CD4-positive, alpha-beta T cell (primary cell): ENCODE measurements around the gene CD300H. TPM values are rescaled to one million over a fixed set of nuclear protein-coding genes. Genes with fewer than 3 reads are reported as not detected.

Source experiments
- ATAC-seq: fragments of 200-7000 bp; cut with Tn5 transposase; one replicate; pipeline ENCODE4 v1.10.0; 2022; ENCODE audit warnings: mild to moderate bottlenecking; ENCODE audit not compliant: poor library complexity
- CTCF ChIA-PET: fragments of 350-600 bp; sonication (Branson Sonifier 250); formaldehyde crosslinking; loops from one replicate; lab custom pipeline; 2021; ENCODE audit warnings: antibody characterized with exemption, inconsistent platforms; lab: Charles Lee
- POLR2A ChIA-PET: fragments of 350-600 bp; sonication (Branson Sonifier 250); formaldehyde crosslinking; loops from one replicate; lab custom pipeline; 2021; ENCODE audit warnings: antibody characterized with exemption, inconsistent platforms; lab: Charles Lee
- DNase-seq, 14 experiments: peaks; one replicate each; pipeline ENCODE4 v3.0.0-alpha.2; 2013 to 2020; ENCODE audit warnings: mixed read lengths in 2 of 14
- H3K27ac ChIP-seq, 2 donors: one replicate each; pipeline versions ENCODE4 v1.5.1 to v1.7.0; 2013; ENCODE audit warnings: low read length in 2 of 2, low read depth in 1 of 2, mild to moderate bottlenecking in 1 of 2
- H3K27me3 ChIP-seq, 2 experiments: 1 replicate in 1 of 2; 2 replicates in 1 of 2; pipeline versions ENCODE4 v1.6.1 to v1.7.0; 2013; ENCODE audit warnings: low read length in 2 of 2, control low read depth in 1 of 2, mild to moderate bottlenecking in 1 of 2, moderate library complexity in 1 of 2; ENCODE audit not compliant: insufficient read depth in 2 of 2, control insufficient read depth in 1 of 2
- H3K36me3 ChIP-seq: one replicate; pipeline ENCODE4 v1.6.1; 2013; ENCODE audit warnings: low read length, control low read depth; ENCODE audit not compliant: insufficient read depth
- H3K4me1 ChIP-seq: one replicate; pipeline ENCODE4 v1.6.1; 2013; ENCODE audit warnings: low read length, control low read depth; ENCODE audit not compliant: insufficient read depth
- H3K4me3 ChIP-seq: one replicate; pipeline ENCODE4 v1.5.1; 2013; ENCODE audit warnings: mild to moderate bottlenecking, low read length, moderate library complexity
- H3K9me3 ChIP-seq, 2 experiments: 1 replicate in 1 of 2; 2 replicates in 1 of 2; pipeline versions ENCODE4 v1.6.1 to v1.7.0; 2013; ENCODE audit warnings: low read length in 2 of 2, mild to moderate bottlenecking in 2 of 2, control low read depth in 1 of 2, moderate library complexity in 1 of 2; ENCODE audit not compliant: control insufficient read depth in 1 of 2, insufficient read depth in 1 of 2
- H3K27ac Mint-ChIP-seq: one replicate; pipeline ENCODE4 v1.8.0; 2020; ENCODE audit warnings: mixed read lengths
- H3K27me3 Mint-ChIP-seq: one replicate; pipeline ENCODE4 v1.8.0; 2021; ENCODE audit warnings: mixed read lengths
- H3K36me3 Mint-ChIP-seq: one replicate; pipeline ENCODE4 v1.8.0; 2021; ENCODE audit warnings: low read depth, mixed read lengths
- H3K4me1 Mint-ChIP-seq: one replicate; pipeline ENCODE4 v1.8.0; 2021; ENCODE audit warnings: low read depth, mixed read lengths
- H3K4me3 Mint-ChIP-seq: one replicate; pipeline ENCODE4 v1.8.0; 2020; ENCODE audit warnings: mild to moderate bottlenecking, mixed read lengths
- H3K9me3 Mint-ChIP-seq: one replicate; pipeline ENCODE4 v1.8.0; 2020; ENCODE audit warnings: mixed read lengths
- intact Hi-C, 2 experiments: fragments of 100-400 bp; cut with DNase I in 1 of 2; cut with micrococcal nuclease in 1 of 2; formaldehyde crosslinking; loops; one replicate each; pipeline versions ENCODE4 v1.15.1 to v1.9.0; 2023 to 2025; cut with DNase I, micrococcal nuclease
- total RNA-seq, 174 experiments: library from RNA in 2 of 174; stranded (reverse) in 2 of 174; gene quantifications; one replicate each; pipeline ENCODE4 v1.2.3 and lab custom pipeline; 2021 to 2026
- TF ChIP-seq, protein P1 (sequence below): fragments of 200-600 bp; IDR thresholded peaks from one replicate; pipeline ENCODE4 v1.8.0; 2022; ENCODE audit warnings: antibody characterized with exemption, mild to moderate bottlenecking

CD300H gene
- total RNA-seq, 2 experiments from 2014 or later: not detected

DNA sequence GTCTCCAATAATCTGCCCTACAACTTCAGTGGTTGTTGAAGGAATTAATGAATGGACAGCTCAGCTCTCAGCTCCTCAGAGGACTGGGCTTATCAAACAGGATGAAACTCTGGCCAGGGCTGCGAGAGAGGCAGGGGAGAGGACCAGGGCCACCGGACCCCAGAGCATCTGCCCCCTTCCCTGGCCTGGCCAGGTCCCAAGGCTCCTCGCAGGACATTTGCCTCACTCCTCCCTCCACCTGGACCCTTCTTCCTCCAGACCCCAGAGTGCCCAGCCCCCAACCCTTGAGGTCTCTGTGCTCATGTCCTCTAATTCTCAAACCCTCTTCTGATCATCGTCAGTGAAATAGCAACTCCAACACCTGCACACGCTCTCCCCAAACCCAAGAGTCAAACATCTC lies 25.1 kb downstream of the CD300H start:
- H3K4me3 Mint-ChIP-seq: no peak overlapping the region
- no peak overlapping the region for H3K27ac Mint-ChIP-seq
- H3K4me1 Mint-ChIP-seq: no peaks in the 10 kb centered on the region
- Histone ChIP-seq H3K36me3 (no peaks in the 10 kb centered on the region), H3K27ac (no peak overlapping the region), H3K27me3 (no peaks in the 10 kb centered on the region), H3K4me1 (no peaks in the 10 kb centered on the region), H3K4me3 (no peak overlapping the region), H3K9me3 (no peaks in the 10 kb centered on the region)
- CTCF ChIA-PET: no interaction called here
- TF ChIP-seq, protein P1, sequence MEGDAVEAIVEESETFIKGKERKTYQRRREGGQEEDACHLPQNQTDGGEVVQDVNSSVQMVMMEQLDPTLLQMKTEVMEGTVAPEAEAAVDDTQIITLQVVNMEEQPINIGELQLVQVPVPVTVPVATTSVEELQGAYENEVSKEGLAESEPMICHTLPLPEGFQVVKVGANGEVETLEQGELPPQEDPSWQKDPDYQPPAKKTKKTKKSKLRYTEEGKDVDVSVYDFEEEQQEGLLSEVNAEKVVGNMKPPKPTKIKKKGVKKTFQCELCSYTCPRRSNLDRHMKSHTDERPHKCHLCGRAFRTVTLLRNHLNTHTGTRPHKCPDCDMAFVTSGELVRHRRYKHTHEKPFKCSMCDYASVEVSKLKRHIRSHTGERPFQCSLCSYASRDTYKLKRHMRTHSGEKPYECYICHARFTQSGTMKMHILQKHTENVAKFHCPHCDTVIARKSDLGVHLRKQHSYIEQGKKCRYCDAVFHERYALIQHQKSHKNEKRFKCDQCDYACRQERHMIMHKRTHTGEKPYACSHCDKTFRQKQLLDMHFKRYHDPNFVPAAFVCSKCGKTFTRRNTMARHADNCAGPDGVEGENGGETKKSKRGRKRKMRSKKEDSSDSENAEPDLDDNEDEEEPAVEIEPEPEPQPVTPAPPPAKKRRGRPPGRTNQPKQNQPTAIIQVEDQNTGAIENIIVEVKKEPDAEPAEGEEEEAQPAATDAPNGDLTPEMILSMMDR: no peak
- no peaks in the 10 kb centered on the region for H3K9me3 Mint-ChIP-seq
- no peaks in the 10 kb centered on the region for H3K27me3 Mint-ChIP-seq
- POLR2A ChIA-PET: no interaction called here
- ATAC-seq (no peak), DNase-seq (no peak)
- intact Hi-C loops: no loop called here
- no peaks in the 10 kb centered on the region for H3K36me3 Mint-ChIP-seq

DNA sequence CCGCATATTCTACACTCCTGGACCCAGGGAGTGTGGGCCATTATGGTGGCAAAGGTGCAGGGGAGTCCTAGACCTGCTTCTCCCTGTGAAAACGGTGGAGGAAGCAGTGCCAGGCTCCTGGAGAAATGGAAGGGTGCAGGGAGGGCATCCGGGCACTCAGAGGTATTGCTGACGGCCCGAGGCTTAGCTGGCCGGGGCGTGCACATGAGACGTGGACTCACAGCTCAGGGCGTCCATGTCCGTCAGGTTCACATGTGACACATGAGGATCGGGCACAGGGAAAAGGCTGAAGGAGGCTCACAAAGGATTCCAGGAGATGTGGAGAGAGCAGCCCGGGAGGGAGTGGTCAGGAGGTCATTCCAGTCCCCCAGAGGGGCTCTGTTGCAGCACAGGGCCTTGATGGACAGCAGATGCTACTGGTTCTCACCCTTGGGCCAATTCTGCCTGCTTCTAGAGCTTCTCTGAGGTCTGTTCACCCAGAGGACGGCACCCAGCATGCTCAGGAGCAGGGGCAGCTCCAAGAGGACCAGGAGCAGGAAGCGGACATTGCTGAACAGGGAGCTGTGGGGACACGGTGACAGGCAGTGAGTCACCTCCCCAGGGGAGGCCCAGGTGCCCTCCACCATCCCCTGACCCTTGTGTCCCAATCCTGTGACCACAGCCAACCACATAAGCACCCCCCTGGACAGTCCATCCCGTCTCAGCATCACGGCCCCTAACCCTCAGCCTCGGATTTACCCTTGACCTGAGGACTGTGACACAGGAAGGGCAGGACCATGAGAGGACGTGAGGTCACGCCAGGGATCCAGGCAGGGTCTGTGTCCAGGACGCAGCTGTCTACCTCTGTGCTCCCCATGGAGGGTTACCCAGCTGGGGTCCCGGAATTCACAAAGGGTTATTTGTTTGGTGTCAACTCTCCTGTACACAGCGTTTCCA lies 25.9 kb downstream of the CD300H start:
- TF ChIP-seq, protein P1: no peak
- no peaks in the 10 kb centered on the region for H3K27me3 Mint-ChIP-seq
- H3K27ac Mint-ChIP-seq: no peak overlapping the region
- Histone ChIP-seq H3K27ac (no peak overlapping the region), H3K36me3 (no peaks in the 10 kb centered on the region), H3K9me3 (no peaks in the 10 kb centered on the region), H3K4me1 (no peaks in the 10 kb centered on the region), H3K4me3 (no peak overlapping the region), H3K27me3 (no peaks in the 10 kb centered on the region)
- ChIA-PET POLR2A (no interaction called here), CTCF (no interaction called here)
- no peaks in the 10 kb centered on the region for H3K36me3 Mint-ChIP-seq
- H3K4me3 Mint-ChIP-seq: no peak overlapping the region
- no peaks in the 10 kb centered on the region for H3K9me3 Mint-ChIP-seq
- H3K4me1 Mint-ChIP-seq: no peaks in the 10 kb centered on the region
- intact Hi-C loops: no loop called here
- ATAC-seq (no peak), DNase-seq (no peak)

- no peak overlapping the region for H3K27ac Mint-ChIP-seq
- H3K27me3 Mint-ChIP-seq: no peaks in the 10 kb centered on the region
- ATAC-seq (no peak), DNase-seq (no peak)
- ChIA-PET CTCF (no interaction called here), POLR2A (no interaction called here)
- Histone ChIP-seq H3K4me3 (no peak overlapping the region), H3K27ac (no peak overlapping the region), H3K27me3 (peaks cover 3 to 4% of the 10 kb centered on the region in 2 experiments), H3K36me3 (no peaks in the 10 kb centered on the region), H3K4me1 (no peaks in the 10 kb centered on the region), H3K9me3 (no peaks in the 10 kb centered on the region)
- H3K4me1 Mint-ChIP-seq: no peaks in the 10 kb centered on the region
- no peaks in the 10 kb centered on the region for H3K36me3 Mint-ChIP-seq
- TF ChIP-seq, protein P1: no peak
- no peak overlapping the region for H3K4me3 Mint-ChIP-seq
- H3K9me3 Mint-ChIP-seq: no peaks in the 10 kb centered on the region
- intact Hi-C loops: no loop called here
Observed at GRCh38 chr17:74539281-74539820, 28.0 kb downstream of the CD300H start.
